Breast epithelium (tissue), 4 donors: Measurements from ENCODE around the gene LRRC4C. TPM values are rescaled to one million over a fixed set of nuclear protein-coding genes. Genes with fewer than 3 reads are reported as not detected.

Experiments
- DNase-seq, 2 donors: peaks; one replicate each; pipeline ENCODE4 v3.0.0-alpha.2; 2019; ENCODE audit warnings: low spot score in 2 of 2
- H3K27ac ChIP-seq, 2 donors: fragments of 200-600 bp; sonication (generic) in 1 of 2; one replicate each; pipeline ENCODE4 v1.5.1; 2016 to 2019; ENCODE audit warnings: mild to moderate bottlenecking in 1 of 2
- H3K27me3 ChIP-seq, 2 donors: fragments of 200-600 bp; sonication (generic) in 1 of 2; one replicate each; pipeline versions ENCODE4 v1.5.1 to v1.6.0; 2017 to 2019; ENCODE audit warnings: control low read depth in 1 of 2, mild to moderate bottlenecking in 1 of 2
- H3K36me3 ChIP-seq: fragments of 200-600 bp; one replicate; pipeline ENCODE4 v1.5.1; 2019
- H3K4me1 ChIP-seq, 2 donors: fragments of 200-600 bp; sonication (generic); one replicate each; pipeline ENCODE4 v1.5.1; 2016 to 2019; ENCODE audit warnings: control low read depth in 1 of 2
- H3K4me3 ChIP-seq, 3 donors: fragments of 200-600 bp; sonication (generic); 1 replicate in 2 of 3; 2 replicates in 1 of 3; pipeline ENCODE4 v1.5.1; 2016 to 2019; ENCODE audit warnings: mild to moderate bottlenecking in 3 of 3, moderate library complexity in 2 of 3
- H3K9me3 ChIP-seq, 2 donors: fragments of 200-600 bp; sonication (generic) in 1 of 2; one replicate each; pipeline ENCODE4 v1.5.1; 2016 to 2019; ENCODE audit warnings: control low read depth in 1 of 2
- POLR2A ChIP-seq: fragments of 450-650 bp; IDR thresholded peaks from one replicate; pipeline ENCODE4 v1.6.1; 2016; ENCODE audit warnings: antibody characterized with exemption, mild to moderate bottlenecking, moderate library complexity
- POLR2AphosphoS5 ChIP-seq, 3 donors: sonication (generic); formaldehyde crosslinking; IDR thresholded peaks; one replicate each; pipeline ENCODE4 v1.6.1; 2017; ENCODE audit warnings: antibody characterized with exemption in 3 of 3
- intact Hi-C: fragments of 100-400 bp; cut with DNase I; formaldehyde crosslinking; loops from one replicate; pipeline ENCODE4 v1.15.1; 2023; ENCODE audit warnings: low total_unique reads
- total RNA-seq, 3 donors: library from RNA; depleted of rRNA; stranded (reverse); fragments of >200 nt; gene quantifications; one replicate each; pipeline ENCODE4 v1.1.0, GENCODE V29; 2016
- TF ChIP-seq, protein P1 (sequence below), 3 donors: fragments of 450-650 bp; IDR thresholded peaks; one replicate each; pipeline ENCODE4 v1.5.1; 2016 to 2017; ENCODE audit warnings: antibody characterized with exemption in 3 of 3, mild to moderate bottlenecking in 3 of 3, moderate library complexity in 3 of 3

LRRC4C gene
- total RNA-seq, 3 donors from 2014 or later: 2.9 to 15.4 (median 6.6) TPM

DNA sequence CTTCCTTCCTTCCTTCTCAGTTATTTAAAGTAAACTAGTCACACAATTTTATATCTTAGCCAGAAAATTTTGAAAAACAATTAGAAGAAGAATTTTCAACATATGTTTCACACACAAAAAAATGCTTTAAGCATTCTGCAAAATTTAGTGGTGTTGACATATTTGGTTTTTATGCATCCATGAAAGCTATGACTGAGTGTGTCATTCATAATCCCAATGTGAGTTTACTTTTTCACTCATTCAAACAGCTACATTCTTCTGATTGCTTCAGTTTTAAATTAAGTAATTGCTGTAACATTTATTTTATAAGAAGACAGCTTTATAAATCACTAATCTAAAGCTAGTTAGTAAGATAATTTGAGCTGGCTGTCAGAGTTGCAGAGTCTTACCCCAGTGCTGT, 453.5 kb downstream of the LRRC4C start:
- Histone ChIP-seq H3K36me3 (no peaks in the 10 kb centered on the region), H3K4me3 (no peak overlapping the region), H3K27me3 (no peaks in the 10 kb centered on the region), H3K4me1 (no peaks in the 10 kb centered on the region), H3K9me3 (no peaks in the 10 kb centered on the region), H3K27ac (no peak overlapping the region)
- intact Hi-C loops: no loop called here
- TF ChIP-seq, protein P1, sequence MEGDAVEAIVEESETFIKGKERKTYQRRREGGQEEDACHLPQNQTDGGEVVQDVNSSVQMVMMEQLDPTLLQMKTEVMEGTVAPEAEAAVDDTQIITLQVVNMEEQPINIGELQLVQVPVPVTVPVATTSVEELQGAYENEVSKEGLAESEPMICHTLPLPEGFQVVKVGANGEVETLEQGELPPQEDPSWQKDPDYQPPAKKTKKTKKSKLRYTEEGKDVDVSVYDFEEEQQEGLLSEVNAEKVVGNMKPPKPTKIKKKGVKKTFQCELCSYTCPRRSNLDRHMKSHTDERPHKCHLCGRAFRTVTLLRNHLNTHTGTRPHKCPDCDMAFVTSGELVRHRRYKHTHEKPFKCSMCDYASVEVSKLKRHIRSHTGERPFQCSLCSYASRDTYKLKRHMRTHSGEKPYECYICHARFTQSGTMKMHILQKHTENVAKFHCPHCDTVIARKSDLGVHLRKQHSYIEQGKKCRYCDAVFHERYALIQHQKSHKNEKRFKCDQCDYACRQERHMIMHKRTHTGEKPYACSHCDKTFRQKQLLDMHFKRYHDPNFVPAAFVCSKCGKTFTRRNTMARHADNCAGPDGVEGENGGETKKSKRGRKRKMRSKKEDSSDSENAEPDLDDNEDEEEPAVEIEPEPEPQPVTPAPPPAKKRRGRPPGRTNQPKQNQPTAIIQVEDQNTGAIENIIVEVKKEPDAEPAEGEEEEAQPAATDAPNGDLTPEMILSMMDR (IDR thresholded peaks at IDR 0.05): no peak
- TF ChIP-seq POLR2AphosphoS5 (IDR thresholded peaks at IDR 0.05): no peak
- TF ChIP-seq POLR2A: no peak
- no peak for DNase-seq

DNA sequence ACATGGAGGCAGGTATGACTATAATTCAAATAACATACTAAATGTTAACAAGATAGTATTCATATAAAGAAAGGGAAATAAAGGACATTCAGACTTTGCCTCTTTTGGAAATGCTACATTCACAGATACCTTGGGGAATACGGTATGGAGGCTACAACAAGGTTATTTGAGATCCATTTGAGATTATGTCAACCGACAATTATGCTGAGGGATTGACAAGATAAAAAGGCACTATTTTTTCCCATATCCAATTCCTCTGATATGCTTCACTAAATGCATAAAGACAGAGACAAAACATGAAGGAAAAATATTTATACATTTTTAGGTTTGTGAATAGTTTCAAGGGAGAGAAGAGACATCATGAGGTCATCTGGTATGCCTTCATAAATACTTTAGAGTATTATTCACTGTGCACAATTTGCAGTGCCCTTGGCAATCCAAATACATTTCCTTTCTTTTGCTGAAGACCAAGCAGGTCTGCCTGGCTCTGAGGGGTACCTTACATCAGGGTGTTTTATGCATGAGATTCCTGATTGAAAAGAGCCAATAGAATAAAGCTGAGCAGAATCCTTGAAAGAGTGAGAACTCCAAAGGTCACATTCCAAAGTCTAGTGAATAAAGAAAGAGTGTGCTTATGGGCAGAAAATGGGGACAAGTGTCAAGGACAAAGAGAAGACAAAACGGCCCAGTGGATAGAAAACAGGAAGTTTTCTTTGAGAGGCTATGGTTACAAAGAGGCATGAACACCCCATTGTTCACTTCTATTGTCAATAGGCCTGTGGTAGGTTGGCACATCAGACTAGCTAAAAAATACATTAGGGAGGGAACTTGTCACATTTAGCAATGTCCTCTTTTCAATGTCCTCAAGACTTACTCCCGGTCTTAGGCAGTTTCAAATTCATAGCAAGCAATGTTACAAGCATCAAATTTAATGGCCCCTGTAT, 455.8 kb downstream of the LRRC4C start:
- H3K4me1 ChIP-seq: no peaks in the 10 kb centered on the region
- no peak overlapping the region for H3K4me3 ChIP-seq
- no peaks in the 10 kb centered on the region for H3K9me3 ChIP-seq
- TF ChIP-seq POLR2A (no peak), POLR2AphosphoS5 (IDR thresholded peaks at IDR 0.05) (no peak)
- TF ChIP-seq, protein P1 (IDR thresholded peaks at IDR 0.05): no peak
- H3K36me3 ChIP-seq: no peaks in the 10 kb centered on the region
- H3K27me3 ChIP-seq: no peaks in the 10 kb centered on the region
- no peak for DNase-seq
- intact Hi-C loops: no loop called here
- H3K27ac ChIP-seq: no peak overlapping the region

DNA sequence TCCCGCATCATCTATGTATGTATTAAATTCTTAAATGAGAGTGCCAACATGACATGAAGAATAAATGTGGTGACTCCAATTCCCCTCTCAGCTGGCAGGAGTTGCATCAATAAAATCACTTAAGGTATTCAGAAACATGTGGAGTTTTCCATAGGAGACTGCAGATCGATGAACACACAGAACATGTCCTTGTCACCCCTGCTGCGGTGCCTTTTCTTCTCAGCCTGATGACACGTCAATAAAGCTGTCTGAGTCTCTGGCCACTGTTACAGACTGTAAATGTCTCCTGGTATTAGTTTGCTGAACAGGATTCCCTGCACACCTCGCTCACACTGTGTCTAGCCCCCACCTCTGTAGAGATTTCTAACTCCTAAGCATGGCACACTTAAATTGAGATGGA, 460.5 kb downstream of the LRRC4C start:
- Histone ChIP-seq H3K27ac (no peak overlapping the region), H3K27me3 (no peaks in the 10 kb centered on the region), H3K36me3 (no peaks in the 10 kb centered on the region), H3K4me1 (no peaks in the 10 kb centered on the region), H3K4me3 (no peak overlapping the region), H3K9me3 (no peaks in the 10 kb centered on the region)
- DNase-seq: no peak
- intact Hi-C loops: no loop called here
- TF ChIP-seq POLR2AphosphoS5 (IDR thresholded peaks at IDR 0.05): no peak
- no peak for TF ChIP-seq POLR2A
- TF ChIP-seq, protein P1 (IDR thresholded peaks at IDR 0.05): no peak

DNA sequence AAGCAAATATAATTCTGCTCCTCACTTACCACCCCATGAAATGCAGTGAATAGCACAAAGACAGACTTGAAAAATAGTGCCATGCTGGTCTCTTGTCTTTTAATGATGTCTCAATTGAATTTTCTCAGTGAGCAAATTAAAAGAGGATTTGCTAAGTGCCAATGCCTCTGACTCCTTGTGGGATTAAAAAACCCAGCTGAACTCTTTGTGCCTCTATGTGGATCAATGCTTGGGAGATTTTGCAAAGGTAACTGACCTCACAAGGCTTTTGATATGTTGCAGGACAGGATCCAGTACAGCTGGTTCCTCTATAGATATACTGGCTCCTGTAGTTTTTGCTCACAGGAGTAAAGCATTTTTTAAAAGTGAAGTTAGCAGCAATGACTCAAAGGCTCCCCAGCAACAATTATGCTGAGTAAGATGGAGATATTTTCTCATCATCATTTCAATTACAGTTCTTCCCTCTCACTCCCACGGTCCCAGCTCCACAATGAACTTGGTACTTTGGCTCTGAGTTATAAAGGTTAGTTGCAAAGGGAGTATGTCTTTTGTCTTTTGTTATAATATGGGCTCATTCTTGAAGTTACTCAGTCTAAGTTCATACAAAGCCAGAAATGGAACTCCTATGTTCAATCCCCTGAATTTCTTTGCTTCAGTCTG, 471.5 kb downstream of the LRRC4C start:
- Histone ChIP-seq H3K27me3 (no peaks in the 10 kb centered on the region), H3K4me3 (no peak overlapping the region), H3K9me3 (no peaks in the 10 kb centered on the region), H3K27ac (no peak overlapping the region), H3K4me1 (no peaks in the 10 kb centered on the region), H3K36me3 (no peaks in the 10 kb centered on the region)
- intact Hi-C loops: no loop called here
- no peak for DNase-seq
- TF ChIP-seq POLR2AphosphoS5 (IDR thresholded peaks at IDR 0.05) (no peak), POLR2A (no peak)
- TF ChIP-seq, protein P1 (IDR thresholded peaks at IDR 0.05): no peak

DNA sequence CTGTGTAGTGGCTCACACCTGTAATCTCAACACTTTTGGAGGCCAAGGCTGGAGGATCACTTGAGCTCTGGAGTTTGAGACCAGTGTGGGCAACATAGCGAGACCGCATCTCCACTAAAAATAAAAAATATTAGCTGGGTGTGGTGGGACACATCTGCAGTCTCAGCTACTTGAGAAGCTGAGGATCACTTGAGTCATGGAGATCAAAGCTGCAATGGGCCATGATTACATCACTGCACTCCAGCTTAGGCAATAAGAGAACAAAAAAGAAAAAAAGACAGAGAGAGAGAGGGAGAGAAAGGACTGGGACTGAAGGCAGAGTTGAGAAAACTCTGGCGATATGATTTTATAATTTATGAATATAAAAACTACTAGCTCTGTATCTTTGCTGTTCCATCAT, 473.1 kb downstream of the LRRC4C start:
- DNase-seq: no peak
- Histone ChIP-seq H3K4me1 (no peaks in the 10 kb centered on the region), H3K4me3 (no peak overlapping the region), H3K36me3 (no peaks in the 10 kb centered on the region), H3K27me3 (no peaks in the 10 kb centered on the region), H3K9me3 (no peaks in the 10 kb centered on the region), H3K27ac (no peak overlapping the region)
- TF ChIP-seq POLR2A (no peak), POLR2AphosphoS5 (IDR thresholded peaks at IDR 0.05) (no peak)
- TF ChIP-seq, protein P1 (IDR thresholded peaks at IDR 0.05): no peak
- intact Hi-C loops: no loop called here
